NCI-H2227 treated with DMSO at 0.1 percent for 48 hours (cell line): ENCODE results near the gene DENND1A.
"Not testable (repeated sequence)": the region's sequence is repeated elsewhere in the genome, so short reads cannot be mapped to it uniquely, and the experiment has no call there.

Source experiments
- DNase-seq: peaks from one replicate; lab custom pipeline; 2025; lab: John Stamatoyannopoulos, UW

Gene DENND1A

DNA sequence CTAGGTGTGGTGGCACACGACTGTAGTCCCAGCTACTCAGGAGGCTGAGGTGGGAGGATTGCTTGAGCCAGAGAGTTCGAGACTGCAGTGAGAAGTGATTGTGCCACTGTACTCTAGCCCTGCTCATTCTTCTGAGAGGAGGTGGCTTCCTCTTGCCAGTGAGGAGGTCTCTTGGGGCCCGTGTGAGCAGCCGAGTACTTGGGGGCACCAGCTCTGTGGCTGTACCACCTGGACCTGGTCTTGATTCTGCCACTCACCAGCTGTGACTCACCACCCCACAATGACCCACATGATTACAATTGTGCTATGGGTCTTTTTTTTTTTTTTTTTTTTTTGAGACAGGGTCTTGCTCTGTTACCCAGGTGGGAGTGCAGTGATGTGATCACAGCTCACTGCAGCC is 592.0 kb downstream of the DENND1A start:
- no peak for DNase-seq

DNA sequence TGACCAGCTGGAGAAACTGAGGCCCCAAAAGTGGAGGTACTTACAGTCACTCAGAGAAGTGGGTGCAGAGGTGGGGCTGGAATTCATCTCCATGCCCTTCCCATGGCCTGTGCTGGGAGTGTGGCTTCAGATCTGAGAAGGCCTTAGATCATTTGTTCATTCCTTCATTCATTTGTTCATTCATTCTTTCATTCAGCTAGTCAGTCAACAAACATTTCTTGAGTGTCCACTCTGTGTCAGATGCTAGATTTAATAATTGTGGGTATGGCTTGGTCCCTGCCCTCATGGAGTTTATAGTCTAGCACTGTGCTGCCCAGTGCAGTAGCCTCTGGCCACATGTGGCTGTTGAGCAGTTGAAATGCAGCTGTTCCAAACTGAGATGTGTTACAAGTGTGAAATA is 593.0 kb downstream of the DENND1A start:
- DNase-seq, result no peak

DNA sequence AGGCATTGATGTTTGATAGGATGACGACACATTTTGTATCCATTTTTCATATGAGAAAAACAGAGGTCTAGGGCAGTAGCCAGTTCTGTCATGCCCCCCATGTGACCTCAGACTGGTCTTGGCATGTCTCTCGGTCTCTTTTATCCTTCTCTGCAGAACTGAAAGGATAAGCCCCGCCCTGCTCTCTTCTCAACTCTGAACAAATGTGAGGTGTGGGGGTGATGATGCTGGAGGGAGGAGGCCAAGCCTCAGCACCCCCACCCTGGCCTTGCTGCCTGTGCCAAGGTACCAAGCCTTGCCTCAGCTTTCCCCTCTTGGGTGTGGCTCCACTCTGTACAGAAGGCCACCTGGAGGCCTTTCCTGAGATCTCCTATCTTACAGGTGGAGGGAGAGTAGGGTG is 593.5 kb downstream of the DENND1A start:
- no peak for DNase-seq

DNA sequence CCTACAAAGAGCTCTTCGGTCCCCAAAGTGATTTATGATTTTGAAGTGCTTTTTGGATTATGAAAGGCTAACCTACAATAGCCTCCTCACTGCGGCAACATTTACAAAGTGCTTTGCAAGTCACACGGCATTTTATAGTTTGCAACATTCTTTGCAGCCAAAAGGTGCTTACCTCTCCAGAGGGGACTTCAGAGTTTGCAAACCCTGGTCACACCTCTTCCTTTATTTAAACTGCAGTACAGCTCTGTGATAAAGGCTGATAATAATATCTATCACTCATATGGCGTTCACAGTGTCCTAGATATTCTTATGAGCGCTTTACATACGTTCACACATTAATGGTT is 594.0 kb downstream of the DENND1A start:
- DNase-seq, result no peak

DNA sequence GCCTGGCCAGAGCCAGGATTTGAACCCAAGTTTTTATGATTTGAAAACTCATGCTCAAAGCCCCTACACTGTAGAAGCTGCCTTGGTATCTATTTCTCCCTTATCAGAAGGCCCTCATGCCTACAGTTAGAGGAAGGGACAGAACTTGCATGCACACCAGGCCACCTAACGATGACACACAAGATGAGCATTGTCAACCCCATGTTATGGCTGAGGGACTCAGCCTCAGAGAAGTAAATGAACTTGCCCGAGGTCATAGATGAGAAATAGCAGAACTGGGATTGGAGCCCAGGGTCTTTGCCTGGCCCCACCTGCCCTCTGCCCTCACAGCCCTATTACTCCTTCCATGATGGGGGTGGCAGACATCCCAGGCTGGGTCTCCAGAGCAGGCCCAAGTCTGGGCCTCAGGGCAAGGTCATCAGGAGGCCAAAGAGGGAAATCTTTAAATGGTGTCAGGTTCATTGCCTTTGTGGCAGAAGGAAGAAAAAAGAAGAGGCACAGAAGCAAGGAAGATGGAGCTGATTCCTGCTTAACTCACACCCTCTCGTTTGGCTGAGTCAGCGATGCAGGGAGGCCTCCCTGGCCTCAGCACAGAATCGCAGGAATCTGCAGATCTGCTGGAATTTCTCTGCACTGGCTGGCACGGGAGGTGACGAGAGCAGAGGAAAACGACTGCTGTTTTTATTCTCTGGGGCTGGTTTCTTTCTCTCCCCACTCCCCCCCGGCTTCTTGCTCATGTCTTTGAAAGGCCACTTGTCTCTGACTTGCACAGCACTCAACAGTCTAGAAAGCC is 594.5 kb downstream of the DENND1A start:
- DNase-seq, result no peak

DNA sequence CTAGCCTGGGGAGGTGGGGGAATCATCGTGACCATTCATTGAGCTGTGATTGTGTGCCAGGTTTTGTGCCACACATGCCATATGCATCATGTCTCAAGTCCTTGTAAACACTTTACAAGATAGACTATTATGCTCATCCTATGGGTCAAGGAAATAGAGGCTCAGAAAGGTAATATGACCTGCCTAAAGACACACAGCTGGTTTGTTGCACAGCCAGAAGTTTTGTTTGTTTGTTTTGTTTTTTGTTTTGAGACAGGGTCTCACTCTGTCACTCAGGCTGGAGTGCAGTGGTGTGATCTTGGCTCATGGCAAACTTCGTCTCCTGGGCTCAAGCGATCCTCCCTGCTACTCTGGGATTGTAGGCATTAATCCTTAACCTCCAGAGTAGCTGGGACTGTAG is 595.3 kb downstream of the DENND1A start:
- no peak for DNase-seq

DNA sequence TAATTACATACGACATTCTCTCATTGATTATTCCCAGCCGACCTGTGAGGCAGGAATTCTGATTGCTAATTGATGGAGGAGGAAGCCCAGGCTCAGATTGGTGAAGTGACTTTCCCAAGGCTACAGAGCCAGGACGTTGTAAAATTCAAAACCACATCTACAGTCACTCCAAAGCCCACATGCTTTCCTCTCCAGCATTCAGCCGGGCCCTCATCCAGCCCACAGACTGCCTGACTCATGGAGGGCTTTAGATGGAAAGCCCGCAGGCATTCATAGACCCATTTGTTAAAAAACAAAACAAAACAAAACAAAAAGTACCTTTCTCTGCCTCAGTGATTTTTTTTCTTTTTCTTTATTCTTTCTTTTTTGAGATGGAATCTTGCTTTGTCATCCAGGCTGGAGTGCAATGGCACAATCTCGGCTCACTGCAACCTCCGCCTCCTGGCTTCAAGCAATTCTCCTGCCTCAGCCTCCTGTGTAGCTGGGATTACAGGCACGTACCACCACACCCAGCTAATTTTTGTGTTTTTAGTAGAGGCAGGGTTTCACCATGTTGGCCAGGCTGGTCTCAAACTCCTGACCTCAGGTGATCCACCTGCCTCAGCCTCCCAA is 596.8 kb downstream of the DENND1A start:
- not testable (repeated sequence) for DNase-seq

DNA sequence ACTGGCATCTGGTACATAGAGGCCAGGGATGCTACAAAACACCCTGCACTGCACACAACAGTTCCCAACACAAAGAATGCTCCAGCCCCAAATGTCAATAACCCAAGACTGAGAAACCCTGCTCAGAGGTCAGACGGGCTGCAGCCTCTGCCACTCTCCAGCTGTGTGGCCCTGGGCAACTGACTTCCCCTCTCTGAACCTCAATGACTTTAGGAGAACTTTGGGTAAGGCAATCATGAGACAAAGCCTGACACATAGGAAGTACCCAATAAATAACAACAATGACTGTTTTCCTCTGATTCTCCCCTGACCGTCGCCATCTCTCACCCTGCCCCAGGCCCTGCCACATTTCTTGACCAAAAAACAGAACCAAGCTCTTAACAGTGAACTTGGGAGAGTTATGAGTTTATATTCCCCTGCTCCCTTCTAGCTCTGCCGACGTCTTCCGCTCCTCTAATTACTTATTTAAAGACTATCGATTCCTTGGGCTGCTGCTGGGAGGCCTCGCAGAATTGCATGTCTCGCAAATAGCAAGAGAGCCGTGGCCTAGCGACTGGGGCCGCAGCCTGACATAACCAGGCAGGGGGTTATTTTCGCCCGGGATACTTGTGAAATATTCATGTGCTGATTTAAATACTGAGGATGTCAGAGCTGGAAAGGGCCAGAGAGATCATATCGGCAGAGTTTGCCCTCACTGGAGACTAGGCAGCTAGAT is 598.4 kb downstream of the DENND1A start:
- no peak for DNase-seq
